SK-N-SH treated with all-trans-retinoic acid at 6 μM for 48 hours (cell line): ENCODE measurements around the gene PRKAG1.
A peak's percentile ranks its signal among the peaks of the same experiment; 100 is the strongest.

ENCODE experiments used
- ATAC-seq: fragments of 200-7000 bp; cut with Tn5 transposase; 3 replicates; pipeline ENCODE4 v1.9.1; 2020; ENCODE audit warnings: mild to moderate bottlenecking, moderate library complexity
- BACH2 ChIP-seq: fragments of 250-450 bp; sonication (Bioruptor Pico); IDR thresholded peaks from 2 replicates; pipeline ENCODE4 v1.9.0; 2021; ENCODE audit warnings: mild to moderate bottlenecking, borderline replicate concordance
- CSRNP3 ChIP-seq: fragments of 250-450 bp; sonication (Bioruptor Pico); IDR thresholded peaks from 2 replicates; pipeline ENCODE4 v1.5.1; 2021; ENCODE audit warnings: mild to moderate bottlenecking, moderate library complexity
- ESRRG ChIP-seq: fragments of 250-450 bp; sonication (Bioruptor Pico); IDR thresholded peaks from 2 replicates; pipeline ENCODE4 v1.6.1; 2021; ENCODE audit warnings: mild to moderate bottlenecking
- GLIS3 ChIP-seq: fragments of 250-450 bp; sonication (Bioruptor Pico); IDR thresholded peaks from 2 replicates; pipeline ENCODE4 v1.5.0; 2020; ENCODE audit warnings: mild to moderate bottlenecking, moderate library complexity
- ISL1 ChIP-seq: fragments of 250-450 bp; sonication (Bioruptor Pico); IDR thresholded peaks from 2 replicates; pipeline ENCODE4 v2.1.2; 2022; ENCODE audit warnings: mild to moderate bottlenecking, moderate library complexity
- PATZ1 ChIP-seq: fragments of 250-450 bp; sonication (Bioruptor Pico); IDR thresholded peaks from 2 replicates; pipeline ENCODE4 v1.8.0; 2020; ENCODE audit warnings: mild to moderate bottlenecking, moderate library complexity, borderline replicate concordance
- POU6F1 ChIP-seq: fragments of 250-450 bp; sonication (Bioruptor Pico); IDR thresholded peaks from 2 replicates; pipeline ENCODE4 v1.8.0; 2021; ENCODE audit warnings: low read depth, mild to moderate bottlenecking, moderate library complexity, borderline replicate concordance
- PPARA ChIP-seq: fragments of 250-450 bp; sonication (Bioruptor Pico); IDR thresholded peaks from 2 replicates; pipeline ENCODE4 v1.5.0; 2020; ENCODE audit warnings: mild to moderate bottlenecking, borderline replicate concordance
- RARB ChIP-seq: fragments of 250-450 bp; sonication (Bioruptor Pico); IDR thresholded peaks from 2 replicates; pipeline ENCODE4 v1.8.0; 2021; ENCODE audit warnings: mild to moderate bottlenecking, moderate library complexity
- SNAI2 ChIP-seq: fragments of 250-450 bp; sonication (Bioruptor Pico); IDR thresholded peaks from 2 replicates; pipeline ENCODE4 v1.5.0; 2020; ENCODE audit warnings: mild to moderate bottlenecking, moderate library complexity
- TCF4 ChIP-seq: fragments of 250-450 bp; sonication (Bioruptor Pico); IDR thresholded peaks from 2 replicates; pipeline ENCODE4 v1.8.0; 2021; ENCODE audit warnings: mild to moderate bottlenecking, moderate library complexity, borderline replicate concordance
- TOX ChIP-seq: fragments of 250-450 bp; sonication (Bioruptor Pico); IDR thresholded peaks from 2 replicates; pipeline ENCODE4 v1.8.0; 2021; ENCODE audit warnings: mild to moderate bottlenecking, moderate library complexity, borderline replicate concordance
- TSHZ2 ChIP-seq: fragments of 250-450 bp; sonication (Bioruptor Pico); IDR thresholded peaks from 2 replicates; pipeline ENCODE4 v1.5.0; 2020; ENCODE audit warnings: mild to moderate bottlenecking, moderate library complexity
- ZC3H10 ChIP-seq: fragments of 250-450 bp; sonication (Bioruptor Pico); IDR thresholded peaks from 2 replicates; pipeline ENCODE4 v1.5.1; 2021; ENCODE audit warnings: mild to moderate bottlenecking, moderate library complexity
- ZFP3 ChIP-seq: fragments of 250-450 bp; sonication (Bioruptor Pico); IDR thresholded peaks from 2 replicates; pipeline ENCODE4 v1.5.0; 2020; ENCODE audit warnings: mild to moderate bottlenecking, moderate library complexity
- ZNF565 ChIP-seq: fragments of 450-650 bp; formaldehyde crosslinking; conservative IDR thresholded peaks from 2 replicates; pipeline ENCODE4 v1.5.0; 2020; ENCODE audit warnings: low read depth, mild to moderate bottlenecking, moderate library complexity
- ZNF70 ChIP-seq: fragments of 450-650 bp; formaldehyde crosslinking; IDR thresholded peaks from 2 replicates; pipeline ENCODE4 v1.5.0; 2020; ENCODE audit warnings: mild to moderate bottlenecking, moderate library complexity
- ZNF8 ChIP-seq: fragments of 450-650 bp; formaldehyde crosslinking; IDR thresholded peaks from 2 replicates; pipeline ENCODE4 v1.5.0; 2020; ENCODE audit warnings: mild to moderate bottlenecking, moderate library complexity

PRKAG1 gene

GRCh38 chr12:48982397-48983080, 36.0 kb downstream of the PRKAG1 start:
- no peak for ATAC-seq
- TF ChIP-seq ZNF8: no peak
- TF ChIP-seq ISL1 (CRISPR knock-in tag): no peak
- TF ChIP-seq TSHZ2: no peak
- no peak for TF ChIP-seq ZFP3
- TF ChIP-seq ZC3H10: no peak

- no peak for TF ChIP-seq TCF4
- no peak for ATAC-seq
Observed at GRCh38 chr12:48981757-48982157, 36.8 kb downstream of the PRKAG1 start.

GRCh38 chr12:48980953-48981756, 37.4 kb downstream of the PRKAG1 start:
- no peak for TF ChIP-seq POU6F1
- no peak for TF ChIP-seq RARB (CRISPR knock-in tag)
- TF ChIP-seq CSRNP3: no peak
- TF ChIP-seq TCF4: no peak
- TF ChIP-seq ISL1 (CRISPR knock-in tag): no peak
- no peak for TF ChIP-seq PPARA (CRISPR knock-in tag)
- TF ChIP-seq BACH2 (CRISPR knock-in tag): no peak
- no peak for TF ChIP-seq ZFP3
- no peak for TF ChIP-seq ZNF70
- TF ChIP-seq ESRRG (CRISPR knock-in tag): no peak
- no peak for TF ChIP-seq GLIS3 (CRISPR knock-in tag)
- peak; percentile 16 for ATAC-seq

- ATAC-seq: peak; percentile 7; the same call in 2 of the 3 replicates
- TF ChIP-seq SNAI2 (CRISPR knock-in tag) (no peak), ZNF565 (CRISPR knock-in tag) (no peak), TOX (CRISPR knock-in tag) (no peak), BACH2 (CRISPR knock-in tag) (no peak), ZNF8 (no peak), PPARA (CRISPR knock-in tag) (no peak), RARB (CRISPR knock-in tag) (no peak), ISL1 (CRISPR knock-in tag) (no peak), PATZ1 (CRISPR knock-in tag) (no peak)
Observed at GRCh38 chr12:48980389-48980952, 38.1 kb downstream of the PRKAG1 start.
